ACHN (cell line): ENCODE data around the gene MATN3.

Experiments used
- DNase-seq: peaks from one replicate; pipeline ENCODE4 v3.0.0-alpha.2; 2015
- in situ Hi-C: cut with HindIII; loops from 2 replicates; pipeline ENCODE4 v1.10.0; 2017; ENCODE audit warnings: low sequenced_read_pairs, low pct_ligation_motif_present, low pct_unique_long_range_greater_than_20kb

Gene MATN3

DNA sequence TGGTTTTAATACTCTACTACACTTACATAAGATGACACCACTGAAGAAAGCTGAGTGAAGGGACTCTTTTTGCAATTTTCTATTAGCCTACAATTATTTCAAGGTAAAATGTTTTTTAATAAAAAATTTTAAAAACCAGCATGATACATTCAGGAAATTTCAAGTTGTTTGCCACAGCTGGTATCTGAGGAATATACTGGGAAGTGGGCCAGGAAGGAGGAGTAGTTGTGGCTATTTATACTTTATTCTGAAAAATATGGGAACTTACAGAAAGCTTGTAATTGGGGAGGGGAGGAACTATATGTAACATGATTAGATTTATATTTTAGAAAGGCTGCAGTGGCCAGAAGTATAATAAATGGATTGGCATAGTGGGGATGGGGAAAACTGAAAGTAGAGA, 63.4 kb downstream of the MATN3 start:
- DNase-seq, result no peak
- in situ Hi-C loops, result no loop called here

DNA sequence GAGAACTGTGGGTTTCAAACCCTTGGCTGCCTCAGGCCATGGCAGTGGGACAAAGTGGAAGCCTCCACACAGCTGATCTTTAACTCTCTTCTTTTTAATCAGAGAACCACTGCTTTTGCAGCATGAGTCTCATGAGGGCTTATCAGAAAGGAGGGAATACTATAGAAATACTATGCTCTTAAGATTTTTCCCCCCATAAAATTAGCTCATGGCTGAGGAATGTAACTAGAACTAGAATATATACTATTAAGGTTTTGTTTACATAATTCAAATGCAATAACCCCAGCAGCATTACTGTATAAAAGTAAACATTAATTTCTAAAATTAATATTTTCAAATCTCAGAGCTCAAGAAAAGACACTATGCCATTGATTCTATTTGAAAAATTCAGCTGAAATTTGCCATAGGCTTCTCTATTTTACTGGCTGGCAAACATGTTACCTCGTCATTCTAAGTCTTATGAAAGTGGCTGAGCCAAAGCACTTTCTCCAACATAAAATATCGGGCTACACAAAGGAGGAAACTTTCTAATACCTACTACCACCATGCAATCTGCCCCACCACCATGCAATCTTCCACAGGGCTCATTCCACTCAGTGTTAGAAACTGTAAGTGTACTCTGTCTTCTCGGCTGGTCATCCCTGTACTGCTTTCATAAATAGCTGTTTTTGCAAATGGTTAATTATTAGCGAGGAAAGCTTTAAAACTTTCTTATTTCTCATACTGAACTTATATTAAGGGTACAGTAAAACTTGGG, 65.1 kb downstream of the MATN3 start:
- in situ Hi-C loops, result no loop called here
- no peak for DNase-seq

DNA sequence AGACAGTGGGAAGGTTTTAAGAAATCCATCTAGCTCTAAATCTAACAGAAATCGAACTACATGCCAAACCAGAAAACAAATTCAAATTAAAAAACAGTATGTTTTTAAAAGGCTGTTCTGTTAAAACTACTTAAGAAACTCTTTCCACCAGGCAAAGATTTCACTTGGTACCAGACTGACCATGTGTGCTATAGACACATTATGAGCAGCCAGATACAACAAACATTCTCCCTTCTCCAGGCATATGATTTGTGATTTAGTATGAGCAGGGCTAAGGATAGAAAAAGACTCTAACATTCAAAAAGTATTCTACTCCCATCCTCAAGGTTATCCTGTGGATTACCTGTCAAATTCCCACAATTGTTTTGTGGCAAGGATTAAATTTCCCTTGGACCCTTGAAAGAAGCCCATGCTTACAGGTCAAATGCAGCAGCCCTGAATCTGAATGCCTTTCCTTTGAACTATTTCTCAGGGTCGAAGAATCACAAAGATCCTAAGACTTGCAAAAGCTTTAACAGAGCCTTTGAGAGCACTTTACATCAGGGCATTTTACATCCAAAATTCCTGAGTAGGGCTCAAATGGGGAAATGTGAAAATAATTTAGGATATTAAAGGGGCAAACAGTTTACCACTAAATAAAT, 68.1 kb downstream of the MATN3 start:
- DNase-seq, result no peak
- in situ Hi-C loops, result no loop called here

DNA sequence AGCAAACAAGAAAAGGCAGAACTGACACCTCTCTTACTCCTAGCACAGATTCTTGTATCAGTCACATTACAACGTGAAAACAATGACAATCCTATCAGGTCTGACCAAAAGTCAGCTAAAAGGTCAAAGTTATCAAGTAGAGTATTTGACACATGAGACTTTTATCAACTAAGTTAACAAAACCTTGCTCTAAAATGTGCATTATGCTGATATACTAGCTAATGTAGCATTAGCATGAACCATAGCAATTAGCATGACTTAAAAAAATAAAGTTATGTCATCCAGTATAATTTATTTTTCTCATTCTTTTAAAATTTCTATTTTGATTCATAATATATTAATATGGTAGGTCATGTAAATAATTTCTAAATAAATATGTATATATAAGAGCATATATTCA, 69.3 kb downstream of the MATN3 start:
- no peak for DNase-seq
- in situ Hi-C loops, result no loop called here

DNA sequence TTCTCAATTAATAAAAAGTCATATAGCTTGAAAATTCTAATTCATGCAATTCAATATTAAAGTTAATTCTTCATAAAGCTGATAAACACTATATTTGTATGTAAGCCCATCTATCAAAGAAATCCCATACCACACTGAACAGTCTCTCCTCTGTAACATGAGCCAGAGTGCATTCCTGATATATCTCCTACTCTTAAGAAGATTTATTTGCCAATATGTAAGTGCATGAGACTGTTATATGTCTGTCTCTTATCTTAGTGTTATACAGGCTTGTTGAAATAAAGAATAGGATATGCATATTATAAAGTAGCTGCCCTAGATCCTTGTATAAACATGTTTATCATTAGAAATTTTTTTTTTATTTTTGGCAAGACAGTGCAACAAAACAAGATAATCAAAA, 70.3 kb downstream of the MATN3 start:
- in situ Hi-C loops, result no loop called here

More for the DNA sequence above, 70.3 kb downstream of the MATN3 start:
- DNase-seq, result no peak
